ENCODE data around the gene SRPK3. TPM values are rescaled to one million over a fixed set of nuclear protein-coding genes. Genes with fewer than 3 reads are reported as not detected.

SRPK3 gene
- total RNA-seq, 2 experiments from 2014 or later = not detected

- H3K36me3 ChIP-seq (ENCODE audit: insufficient read depth, low read length) = peaks cover 7% of the 10 kb centered on the region
- ChIA-PET POLR2A (interaction anchor here (1.1 kb wide), 1 partner anchor 126 kb away, joined by 3 read pairs; no protein-coding TSS in a partner anchor), CTCF (no interaction called here)
- DNase-seq (no peak), ATAC-seq (ENCODE audit: poor library complexity) (no peak)
- Mint-ChIP-seq H3K27me3 (peaks cover 5% of the 10 kb centered on the region), H3K9me3 (no peaks in the 10 kb centered on the region), H3K4me1 (ENCODE audit: low read depth) (peaks cover 5% of the 10 kb centered on the region), H3K27ac (no peak overlapping the region), H3K4me3 (no peak overlapping the region), H3K36me3 (ENCODE audit: low read depth) (peaks cover 5% of the 10 kb centered on the region)
- intact Hi-C loops (cut with DNase I, micrococcal nuclease) = no loop called here
- H3K9me3 ChIP-seq (ENCODE audit: control insufficient read depth in 1 of 2, insufficient read depth in 1 of 2, low read length in 2 of 2) = peaks cover 0 to 6% of the 10 kb centered on the region in 2 experiments
- H3K27ac ChIP-seq (ENCODE audit: low read depth in 1 of 2, low read length in 2 of 2) = no peak overlapping the region
- no peak overlapping the region for H3K4me3 ChIP-seq (ENCODE audit: low read length)
- H3K27me3 ChIP-seq (ENCODE audit: control insufficient read depth in 1 of 2, insufficient read depth in 2 of 2, low read length in 2 of 2) = peaks cover 0 to 4% of the 10 kb centered on the region in 2 experiments
- no peaks in the 10 kb centered on the region for H3K4me1 ChIP-seq (ENCODE audit: insufficient read depth, low read length)
- TF ChIP-seq, protein P1, sequence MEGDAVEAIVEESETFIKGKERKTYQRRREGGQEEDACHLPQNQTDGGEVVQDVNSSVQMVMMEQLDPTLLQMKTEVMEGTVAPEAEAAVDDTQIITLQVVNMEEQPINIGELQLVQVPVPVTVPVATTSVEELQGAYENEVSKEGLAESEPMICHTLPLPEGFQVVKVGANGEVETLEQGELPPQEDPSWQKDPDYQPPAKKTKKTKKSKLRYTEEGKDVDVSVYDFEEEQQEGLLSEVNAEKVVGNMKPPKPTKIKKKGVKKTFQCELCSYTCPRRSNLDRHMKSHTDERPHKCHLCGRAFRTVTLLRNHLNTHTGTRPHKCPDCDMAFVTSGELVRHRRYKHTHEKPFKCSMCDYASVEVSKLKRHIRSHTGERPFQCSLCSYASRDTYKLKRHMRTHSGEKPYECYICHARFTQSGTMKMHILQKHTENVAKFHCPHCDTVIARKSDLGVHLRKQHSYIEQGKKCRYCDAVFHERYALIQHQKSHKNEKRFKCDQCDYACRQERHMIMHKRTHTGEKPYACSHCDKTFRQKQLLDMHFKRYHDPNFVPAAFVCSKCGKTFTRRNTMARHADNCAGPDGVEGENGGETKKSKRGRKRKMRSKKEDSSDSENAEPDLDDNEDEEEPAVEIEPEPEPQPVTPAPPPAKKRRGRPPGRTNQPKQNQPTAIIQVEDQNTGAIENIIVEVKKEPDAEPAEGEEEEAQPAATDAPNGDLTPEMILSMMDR (IDR thresholded peaks at IDR 0.05) = no peak
Measured at GRCh38 chrX:153781428-153782047, 697 bp downstream of the SRPK3 start.

GRCh38 chrX:153782313-153782712 is 1.5 kb downstream of the SRPK3 start:
- no peak overlapping the region for H3K4me3 ChIP-seq (ENCODE audit: low read length)
- peaks cover 7% of the 10 kb centered on the region for H3K36me3 ChIP-seq (ENCODE audit: insufficient read depth, low read length)
- H3K36me3 Mint-ChIP-seq (ENCODE audit: low read depth) = peaks cover 8% of the 10 kb centered on the region
- CTCF ChIA-PET = no interaction called here
- intact Hi-C loops (cut with DNase I, micrococcal nuclease) = no loop called here
- no peak overlapping the region for H3K4me3 Mint-ChIP-seq
- no peak overlapping the region for H3K27ac ChIP-seq (ENCODE audit: low read depth in 1 of 2, low read length in 2 of 2)
- H3K4me1 ChIP-seq (ENCODE audit: insufficient read depth, low read length) = no peaks in the 10 kb centered on the region
- no peak for ATAC-seq (ENCODE audit: poor library complexity)
- peaks cover 5% of the 10 kb centered on the region for H3K27me3 Mint-ChIP-seq
- TF ChIP-seq, protein P1 (IDR thresholded peaks at IDR 0.05) = no peak
- POLR2A ChIA-PET = interaction anchor here (1.1 kb wide), 1 partner anchor 125 kb away, joined by 3 read pairs; no protein-coding TSS in a partner anchor
- peaks cover 0 to 4% of the 10 kb centered on the region in 2 experiments for H3K27me3 ChIP-seq (ENCODE audit: control insufficient read depth in 1 of 2, insufficient read depth in 2 of 2, low read length in 2 of 2)
- DNase-seq = no peak
- no peaks in the 10 kb centered on the region for H3K9me3 Mint-ChIP-seq
- peaks cover 0 to 6% of the 10 kb centered on the region in 2 experiments for H3K9me3 ChIP-seq (ENCODE audit: control insufficient read depth in 1 of 2, insufficient read depth in 1 of 2, low read length in 2 of 2)
- no peak overlapping the region for H3K27ac Mint-ChIP-seq
- H3K4me1 Mint-ChIP-seq (ENCODE audit: low read depth) = peaks cover 5% of the 10 kb centered on the region

DNA sequence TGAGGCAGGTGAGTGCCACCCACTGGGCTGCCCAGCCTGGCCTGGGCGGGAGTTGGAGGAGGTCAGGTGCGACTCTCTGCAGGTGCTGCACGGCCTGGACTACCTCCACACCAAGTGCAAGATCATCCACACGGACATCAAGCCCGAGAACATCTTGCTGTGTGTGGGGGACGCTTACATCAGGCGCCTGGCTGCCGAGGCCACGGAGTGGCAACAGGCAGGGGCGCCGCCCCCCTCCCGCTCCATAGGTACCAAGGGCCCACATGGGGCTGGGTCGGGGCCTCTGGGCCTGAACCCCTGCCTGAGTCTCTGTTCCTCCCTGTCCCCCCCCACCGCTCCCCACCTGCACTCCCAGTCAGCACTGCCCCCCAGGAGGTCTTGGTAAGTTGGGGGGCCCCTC is 2.0 kb downstream of the SRPK3 start:
- peaks cover 12% of the 10 kb centered on the region for H3K36me3 ChIP-seq (ENCODE audit: insufficient read depth, low read length)
- intact Hi-C loops (cut with DNase I, micrococcal nuclease) = no loop called here
- H3K4me1 Mint-ChIP-seq (ENCODE audit: low read depth) = peaks cover 5% of the 10 kb centered on the region
- TF ChIP-seq, protein P1 (IDR thresholded peaks at IDR 0.05) = no peak
- POLR2A ChIA-PET = no interaction called here
- CTCF ChIA-PET = no interaction called here
- peaks cover 5% of the 10 kb centered on the region for H3K27me3 Mint-ChIP-seq
- peaks cover 8% of the 10 kb centered on the region for H3K36me3 Mint-ChIP-seq (ENCODE audit: low read depth)
- H3K27ac ChIP-seq (ENCODE audit: low read depth in 1 of 2, low read length in 2 of 2) = no peak overlapping the region
- ATAC-seq (ENCODE audit: poor library complexity) (no peak), DNase-seq (no peak)
- no peak overlapping the region for H3K4me3 ChIP-seq (ENCODE audit: low read length)
- no peaks in the 10 kb centered on the region for H3K4me1 ChIP-seq (ENCODE audit: insufficient read depth, low read length)
- H3K27ac Mint-ChIP-seq = no peak overlapping the region
- no peak overlapping the region for H3K4me3 Mint-ChIP-seq
- peaks cover 0 to 6% of the 10 kb centered on the region in 2 experiments for H3K9me3 ChIP-seq (ENCODE audit: control insufficient read depth in 1 of 2, insufficient read depth in 1 of 2, low read length in 2 of 2)
- H3K27me3 ChIP-seq (ENCODE audit: control insufficient read depth in 1 of 2, insufficient read depth in 2 of 2, low read length in 2 of 2) = peaks cover 0 to 4% of the 10 kb centered on the region in 2 experiments
- H3K9me3 Mint-ChIP-seq = no peaks in the 10 kb centered on the region

Data from CD4-positive, alpha-beta T cell (primary cell).